Suprapubic skin (tissue), 4 donors: Measurements from ENCODE around the gene CCDC180.

Experiments
- POLR2A ChIP-seq, 2 donors: fragments of 450-650 bp; IDR thresholded peaks; one replicate each; pipeline ENCODE4 v1.6.1; 2017; ENCODE audit warnings: antibody characterized with exemption in 2 of 2, mild to moderate bottlenecking in 2 of 2, moderate library complexity in 2 of 2
- POLR2AphosphoS5 ChIP-seq, 3 donors: sonication (generic); formaldehyde crosslinking; IDR thresholded peaks; one replicate each; pipeline ENCODE4 v1.6.1; 2017; ENCODE audit warnings: antibody characterized with exemption in 3 of 3
- TF ChIP-seq, protein P1 (sequence below), 2 donors: fragments of 200-600 bp in 1 of 2; fragments of 450-650 bp in 1 of 2; sonication (generic) in 1 of 2; IDR thresholded peaks; one replicate each; pipeline ENCODE4 v1.5.1; 2016 to 2019; ENCODE audit warnings: antibody characterized with exemption in 2 of 2, mild to moderate bottlenecking in 1 of 2, moderate library complexity in 1 of 2

DNA sequence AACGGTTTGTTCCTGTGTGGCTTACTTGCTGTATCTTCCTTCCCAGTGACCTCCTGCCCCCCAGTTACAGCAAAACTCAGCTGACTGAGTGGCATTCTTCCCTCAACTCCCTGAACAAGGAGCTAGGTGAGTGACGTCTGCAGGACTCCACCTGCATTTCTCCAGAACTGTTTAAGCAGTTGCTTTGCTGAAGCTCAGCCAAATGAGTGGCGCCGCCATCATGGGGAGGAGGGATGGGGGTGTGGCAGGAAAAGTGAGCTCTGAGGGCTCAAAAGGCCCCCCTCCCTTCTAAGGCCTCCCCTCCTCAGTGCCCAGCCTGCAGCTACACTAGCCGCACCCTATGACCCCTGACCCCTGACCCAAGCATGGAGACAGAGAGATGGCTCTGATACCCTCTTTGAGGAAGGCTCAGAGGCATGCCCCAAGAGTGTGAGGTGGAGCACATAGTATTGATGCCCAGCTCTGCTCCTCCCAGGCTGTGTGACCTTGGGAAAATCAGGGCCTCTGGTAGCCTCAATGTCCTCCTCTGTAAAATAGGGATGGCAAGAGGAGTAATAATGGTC is 12.7 kb downstream of the CCDC180 start:
- TF ChIP-seq, protein P1, sequence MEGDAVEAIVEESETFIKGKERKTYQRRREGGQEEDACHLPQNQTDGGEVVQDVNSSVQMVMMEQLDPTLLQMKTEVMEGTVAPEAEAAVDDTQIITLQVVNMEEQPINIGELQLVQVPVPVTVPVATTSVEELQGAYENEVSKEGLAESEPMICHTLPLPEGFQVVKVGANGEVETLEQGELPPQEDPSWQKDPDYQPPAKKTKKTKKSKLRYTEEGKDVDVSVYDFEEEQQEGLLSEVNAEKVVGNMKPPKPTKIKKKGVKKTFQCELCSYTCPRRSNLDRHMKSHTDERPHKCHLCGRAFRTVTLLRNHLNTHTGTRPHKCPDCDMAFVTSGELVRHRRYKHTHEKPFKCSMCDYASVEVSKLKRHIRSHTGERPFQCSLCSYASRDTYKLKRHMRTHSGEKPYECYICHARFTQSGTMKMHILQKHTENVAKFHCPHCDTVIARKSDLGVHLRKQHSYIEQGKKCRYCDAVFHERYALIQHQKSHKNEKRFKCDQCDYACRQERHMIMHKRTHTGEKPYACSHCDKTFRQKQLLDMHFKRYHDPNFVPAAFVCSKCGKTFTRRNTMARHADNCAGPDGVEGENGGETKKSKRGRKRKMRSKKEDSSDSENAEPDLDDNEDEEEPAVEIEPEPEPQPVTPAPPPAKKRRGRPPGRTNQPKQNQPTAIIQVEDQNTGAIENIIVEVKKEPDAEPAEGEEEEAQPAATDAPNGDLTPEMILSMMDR (IDR thresholded peaks at IDR 0.05) = no peak
- TF ChIP-seq POLR2A (IDR thresholded peaks at IDR 0.05) (no peak), POLR2AphosphoS5 (IDR thresholded peaks at IDR 0.05) (no peak)
